GM12878 (cell line): ENCODE measurements around the gene OR2T27. TPM values are rescaled to one million over a fixed set of nuclear protein-coding genes. Genes with fewer than 3 reads are reported as not detected.

Experiments
- ATAC-seq: fragments of 200-7000 bp; cut with Tn5 transposase; 3 replicates; pipeline ENCODE4 v1.9.1; 2020; ENCODE audit warnings: mild to moderate bottlenecking, moderate library complexity
- BruUV-seq: library from RNA; stranded (reverse); fragments of 400-500 nt; replicated peaks from 2 replicates; lab custom pipeline; 2021; lab: Mats Ljungman, UMichigan
- CTCF ChIA-PET: fragments of 300-600 bp; sonication (Branson Sonifier 250); formaldehyde crosslinking; extraction: SDS; loops from one replicate; lab custom pipeline; 2021; ENCODE audit warnings: inconsistent platforms; lab: Yijun Ruan, JAX
- POLR2A ChIA-PET: fragments of 350-600 bp; formaldehyde crosslinking; extraction: SDS; loops from one replicate; lab custom pipeline; 2021; ENCODE audit warnings: inconsistent platforms; lab: Charles Lee
- RAD21 ChIA-PET: fragments of 300-600 bp; sonication (Branson Sonifier 250); formaldehyde crosslinking; loops from one replicate; lab custom pipeline; 2023; ENCODE audit warnings: antibody characterized with exemption; ENCODE audit not compliant: unreplicated experiment; lab: Charles Lee
- SMC1A ChIA-PET: fragments of 300-600 bp; sonication (Branson Sonifier 250); formaldehyde crosslinking; loops from one replicate; lab custom pipeline; 2023; ENCODE audit not compliant: unreplicated experiment, uncharacterized antibody; lab: Charles Lee
- DNase-seq: peaks from one replicate; pipeline ENCODE4 v3.0.0-alpha.2; 2011; ENCODE audit warnings: low read depth, low spot score
- FAIRE-seq: peaks from 3 replicates; lab custom pipeline; 2011; peaks lifted over from hg19 to GRCh38; lab: Jason Lieb, UNC
- H2AFZ ChIP-seq: 2 replicates; pipeline ENCODE4 v1.6.0; 2011; ENCODE audit warnings: low read depth, low read length, control low read depth; ENCODE audit not compliant: control insufficient read depth
- H3K27ac ChIP-seq: 2 replicates; pipeline ENCODE4 v1.5.1; 2011; ENCODE audit warnings: control low read depth; ENCODE audit not compliant: control insufficient read depth, insufficient read depth
- H3K27me3 ChIP-seq, 2 experiments: replicated peaks in 1 of 2; 2 replicates each; pipeline versions ENCODE4 v1.6.0 to v1.6.1; 2011; ENCODE audit warnings: low read length in 1 of 2; ENCODE audit not compliant: control insufficient read depth in 2 of 2, insufficient read depth in 2 of 2
- H3K36me3 ChIP-seq, 2 experiments: 2 replicates each; pipeline ENCODE4 v1.5.1; 2011; ENCODE audit warnings: low read length in 1 of 2; ENCODE audit not compliant: control insufficient read depth in 2 of 2, insufficient read depth in 2 of 2
- H3K4me1 ChIP-seq: 2 replicates; pipeline ENCODE4 v1.6.1; 2011; ENCODE audit warnings: mild to moderate bottlenecking, low read length, moderate library complexity, mixed read lengths; ENCODE audit not compliant: control insufficient read depth, insufficient read depth
- H3K4me2 ChIP-seq: 2 replicates; pipeline ENCODE4 v1.6.0; 2011; ENCODE audit warnings: control low read depth; ENCODE audit not compliant: control insufficient read depth, insufficient read depth
- H3K4me3 ChIP-seq: fragments of 200-600 bp; sonication (generic); 2 replicates; pipeline ENCODE4 v1.5.1; 2016
- H3K79me2 ChIP-seq: 2 replicates; pipeline ENCODE4 v1.6.0; 2011; ENCODE audit warnings: low read length; ENCODE audit not compliant: control insufficient read depth, insufficient read depth
- H3K9ac ChIP-seq: 2 replicates; pipeline ENCODE4 v1.8.0; 2011; ENCODE audit warnings: low read length, control low read depth, mixed read lengths; ENCODE audit not compliant: control insufficient read depth, insufficient read depth
- H3K9me3 ChIP-seq: replicated peaks from 3 replicates; pipeline ENCODE4 v1.5.1; 2011; ENCODE audit warnings: mild to moderate bottlenecking, low read length; ENCODE audit not compliant: control insufficient read depth, insufficient read depth
- H4K20me1 ChIP-seq: 2 replicates; pipeline ENCODE4 v1.6.0; 2011; ENCODE audit not compliant: control insufficient read depth, insufficient read depth
- BHLHE40 ChIP-seq, 2 experiments: fragments of 450-650 bp in 1 of 2; IDR thresholded peaks; 2 replicates each; pipeline ENCODE4 v1.6.1; 2011 to 2017; ENCODE audit warnings: low read depth in 2 of 2, borderline replicate concordance in 1 of 2, improper control_type of control experiment in 1 of 2, low read length in 1 of 2, mild to moderate bottlenecking in 1 of 2
- BMI1 ChIP-seq: fragments of 450-650 bp; IDR thresholded peaks from 2 replicates; pipeline ENCODE4 v1.6.1; 2016; ENCODE audit warnings: mild to moderate bottlenecking, moderate library complexity, borderline replicate concordance
- CHD2 ChIP-seq: IDR thresholded peaks from 2 replicates; pipeline ENCODE4 v1.6.1; 2011; ENCODE audit warnings: low read depth, low read length, improper control_type of control experiment, borderline replicate concordance
- EGR1 ChIP-seq, 2 experiments: IDR thresholded peaks; 1 replicate in 1 of 2; 2 replicates in 1 of 2; pipeline ENCODE4 v1.6.1; 2011 to 2012; ENCODE audit warnings: low read depth in 2 of 2, low read length in 2 of 2, borderline replicate concordance in 1 of 2, mild to moderate bottlenecking in 1 of 2, moderate library complexity in 1 of 2
- HCFC1 ChIP-seq: fragments of 150-350 bp; IDR thresholded peaks from 2 replicates; pipeline ENCODE4 v1.6.1; 2014; ENCODE audit warnings: low read length
- MTA2 ChIP-seq: fragments of 450-650 bp; IDR thresholded peaks from 2 replicates; pipeline ENCODE4 v1.6.1; 2016; ENCODE audit warnings: low read depth, mild to moderate bottlenecking, moderate library complexity
- MTA3 ChIP-seq: IDR thresholded peaks from 2 replicates; pipeline ENCODE4 v1.6.1; 2012; ENCODE audit warnings: low read length, inconsistent platforms, borderline replicate concordance
- POU2F2 ChIP-seq: IDR thresholded peaks from 3 replicates; pipeline ENCODE4 v1.6.1; 2011; ENCODE audit warnings: low read depth, mild to moderate bottlenecking, low read length, borderline replicate concordance
- RAD21 ChIP-seq: IDR thresholded peaks from 2 replicates; pipeline ENCODE4 v1.6.1; 2011; ENCODE audit warnings: mild to moderate bottlenecking, low read depth, low read length, moderate library complexity; ENCODE audit not compliant: insufficient read depth
- RB1 ChIP-seq: fragments of 450-650 bp; formaldehyde crosslinking; IDR thresholded peaks from 2 replicates; pipeline ENCODE4 v1.6.1; 2017; ENCODE audit warnings: mild to moderate bottlenecking, borderline replicate concordance
- STAT1 ChIP-seq: fragments of 450-650 bp; conservative IDR thresholded peaks from 2 replicates; pipeline ENCODE4 v1.6.1; 2014; ENCODE audit warnings: antibody characterized with exemption, mild to moderate bottlenecking
- SUPT20H ChIP-seq: IDR thresholded peaks from 2 replicates; pipeline ENCODE4 v1.6.1; 2011; ENCODE audit warnings: low read depth, mild to moderate bottlenecking, low read length, moderate library complexity, borderline replicate concordance; ENCODE audit not compliant: control insufficient read depth
- YY1 ChIP-seq: IDR thresholded peaks from 2 replicates; pipeline ENCODE4 v1.6.1; 2011; ENCODE audit warnings: low read depth, mild to moderate bottlenecking, low read length
- ZZZ3 ChIP-seq: IDR thresholded peaks from 2 replicates; pipeline ENCODE4 v1.6.1; 2011; ENCODE audit warnings: low read depth; ENCODE audit not compliant: control insufficient read depth, insufficient read length
- WGBS: methylation state at CpG from one replicate; pipeline ENCODE4 v1.1.6; 2016; ENCODE audit warnings: low lambda C conversion rate; ENCODE audit not compliant: insufficient replicate concordance, insufficient coverage; ENCODE audit errors: missing lambda C conversion rate; 5-methylcytosine and 5-hydroxymethylcytosine counted together
- in situ Hi-C: fragments of 300-500 bp; cut with MboI; formaldehyde crosslinking; loops from 9 replicates; pipeline ENCODE4 v1.14.3; 2018; ENCODE audit warnings: mixed read lengths
- intact Hi-C: fragments of 100-400 bp; cut with micrococcal nuclease; formaldehyde crosslinking; loops from one replicate; pipeline ENCODE4 v1.14.2; 2022; ENCODE audit not compliant: unreplicated experiment
- polyA plus RNA-seq, 11 experiments: library from polyadenylated mRNA; depleted of rRNA in 4 of 11; unstranded in 6 of 11; stranded (reverse) in 5 of 11; fragments of >200 nt; fragmentation: Nextera tagmentation in 4 of 11; fragmentation: Illumina TruSeq in 1 of 11; extraction: Ambion mirVana in 4 of 11; extraction: Trizol in 1 of 11; gene quantifications; 1 replicate in 1 of 11; 2 replicates in 10 of 11; pipeline versions ENCODE4 v1.2.1 to v1.2.3, GENCODE V29; 2011 to 2016; ENCODE audit warnings: inconsistent platforms in 2 of 11, missing spikeins in 2 of 11, low read depth in 1 of 11
- total RNA-seq, 4 experiments: library from RNA; depleted of rRNA in 3 of 4; stranded (reverse); fragments of >200 nt in 3 of 4; fragmentation: Illumina TruSeq in 1 of 4; extraction: Trizol in 1 of 4; gene quantifications; 2 replicates each; pipeline versions ENCODE4 v1.2.1 to v1.2.3, GENCODE V29; 2013 to 2021
- TF ChIP-seq, protein P1 (sequence below): IDR thresholded peaks from 2 replicates; pipeline ENCODE4 v1.6.1; 2011; ENCODE audit warnings: borderline replicate concordance, low read depth, mild to moderate bottlenecking, moderate library complexity, mixed read lengths, low read length; ENCODE audit not compliant: insufficient read depth; ENCODE audit errors: extremely low read length
- TF ChIP-seq, protein P2 (sequence below): IDR thresholded peaks from 2 replicates; pipeline ENCODE4 v1.6.1; 2011; ENCODE audit warnings: mild to moderate bottlenecking, low read depth, low read length, moderate library complexity; ENCODE audit not compliant: insufficient replicate concordance

OR2T27 gene
- total and polyA plus RNA-seq, 10 of the 15 experiments (the other 5 are each of a cell fraction or from before 2014, with no cell fraction given) = 0.13 to 0.33 (median 0.22) TPM; not detected in 3

DNA sequence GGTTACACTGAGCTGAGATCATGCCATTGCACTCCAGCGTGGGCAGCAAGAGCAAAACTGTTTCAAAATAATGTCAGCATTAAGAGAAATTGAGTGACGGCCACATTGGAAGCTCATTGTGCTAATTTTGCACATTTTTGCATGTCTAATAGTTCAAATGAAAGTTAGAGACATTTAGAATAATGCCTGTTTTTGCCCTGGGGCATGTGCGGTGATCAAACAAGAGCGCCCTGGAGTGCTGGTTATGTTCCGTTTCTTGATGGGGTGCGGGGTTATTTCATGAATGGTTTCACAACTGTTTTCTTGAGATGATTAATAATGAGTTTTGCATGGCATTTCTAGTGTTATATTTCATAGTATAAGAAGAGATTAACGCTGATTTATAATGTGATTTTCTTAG, 33.6 kb downstream of the OR2T27 start:
- ATAC-seq (no peak), DNase-seq (no peak), FAIRE-seq (no peak)
- H4K20me1 ChIP-seq = no peaks in the 10 kb centered on the region
- H3K27me3 ChIP-seq = no peaks in the 10 kb centered on the region
- no peak overlapping the region for H3K27ac ChIP-seq
- ChIA-PET RAD21 (no interaction called here), POLR2A (no interaction called here), SMC1A (no interaction called here)
- H3K4me3 ChIP-seq = no peak overlapping the region
- no peaks in the 10 kb centered on the region for H3K4me1 ChIP-seq
- BruUV-seq = no TSS peak
- no peaks in the 10 kb centered on the region for H3K79me2 ChIP-seq
- H3K36me3 ChIP-seq = no peaks in the 10 kb centered on the region
- no peak overlapping the region for H3K4me2 ChIP-seq
- no peak overlapping the region for H2AFZ ChIP-seq
- TF ChIP-seq RB1 (no peak), SUPT20H (no peak), MTA2 (no peak), RAD21 (no peak), ZZZ3 (no peak), HCFC1 (no peak), BHLHE40 (IDR thresholded peaks at IDR 0.05; ENCODE audit: borderline replicate concordance in 1 of 2, low read depth in 2 of 2, low read length in 1 of 2) (no peak), MTA3 (no peak), EGR1 (IDR thresholded peaks at IDR 0.05; ENCODE audit: borderline replicate concordance in 1 of 2, low read depth in 2 of 2, low read length in 2 of 2) (no peak), BMI1 (no peak), YY1 (no peak), STAT1 (no peak), POU2F2 (no peak), CHD2 (no peak)
- TF ChIP-seq, protein P1, sequence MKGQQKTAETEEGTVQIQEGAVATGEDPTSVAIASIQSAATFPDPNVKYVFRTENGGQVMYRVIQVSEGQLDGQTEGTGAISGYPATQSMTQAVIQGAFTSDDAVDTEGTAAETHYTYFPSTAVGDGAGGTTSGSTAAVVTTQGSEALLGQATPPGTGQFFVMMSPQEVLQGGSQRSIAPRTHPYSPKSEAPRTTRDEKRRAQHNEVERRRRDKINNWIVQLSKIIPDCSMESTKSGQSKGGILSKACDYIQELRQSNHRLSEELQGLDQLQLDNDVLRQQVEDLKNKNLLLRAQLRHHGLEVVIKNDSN = no peak
- TF ChIP-seq, protein P2, sequence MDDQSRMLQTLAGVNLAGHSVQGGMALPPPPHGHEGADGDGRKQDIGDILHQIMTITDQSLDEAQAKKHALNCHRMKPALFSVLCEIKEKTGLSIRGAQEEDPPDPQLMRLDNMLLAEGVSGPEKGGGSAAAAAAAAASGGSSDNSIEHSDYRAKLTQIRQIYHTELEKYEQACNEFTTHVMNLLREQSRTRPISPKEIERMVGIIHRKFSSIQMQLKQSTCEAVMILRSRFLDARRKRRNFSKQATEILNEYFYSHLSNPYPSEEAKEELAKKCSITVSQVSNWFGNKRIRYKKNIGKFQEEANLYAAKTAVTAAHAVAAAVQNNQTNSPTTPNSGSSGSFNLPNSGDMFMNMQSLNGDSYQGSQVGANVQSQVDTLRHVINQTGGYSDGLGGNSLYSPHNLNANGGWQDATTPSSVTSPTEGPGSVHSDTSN = no peak
- TF ChIP-seq, all 136 proteins: peak for 0
- CTCF ChIA-PET = no interaction called here
- no peaks in the 10 kb centered on the region for H3K9me3 ChIP-seq
- in situ Hi-C loops = no loop called here
- H3K9ac ChIP-seq = no peak overlapping the region
- no CpG with 5 or more reads among the region's 7 CpGs for WGBS
- intact Hi-C loops = no loop called here
